Caki2 (cell line): Measurements from ENCODE around the gene TKFC. TPM values are rescaled to one million over a fixed set of nuclear protein-coding genes. Genes with fewer than 3 reads are reported as not detected.
"Not testable (repeated sequence)": the region's sequence is repeated elsewhere in the genome, so short reads cannot be mapped to it uniquely, and the experiment has no call there.

Experiments used
- DNase-seq: peaks from one replicate; pipeline ENCODE4 v3.0.0-alpha.2; 2015; ENCODE audit warnings: low read depth
- in situ Hi-C: cut with HindIII; loops from 2 replicates; pipeline ENCODE4 v1.10.0; 2016; ENCODE audit warnings: low sequenced_read_pairs, low pct_unique_long_range_greater_than_20kb, mixed read lengths
- total RNA-seq: library from RNA; depleted of rRNA; stranded (reverse); fragments of >200 nt; shearing (Covaris generic); gene quantifications from 2 replicates; pipeline ENCODE4 v1.2.3, GENCODE V29; 2014; ENCODE audit warnings: low replicate concordance

Gene TKFC
- total RNA-seq, 1 experiment from 2014 or later: 73.5 TPM

GRCh38 chr11:61359516-61359915 is 26.5 kb downstream of the TKFC start:
- no peak for DNase-seq
- in situ Hi-C loops: no loop called here

DNA sequence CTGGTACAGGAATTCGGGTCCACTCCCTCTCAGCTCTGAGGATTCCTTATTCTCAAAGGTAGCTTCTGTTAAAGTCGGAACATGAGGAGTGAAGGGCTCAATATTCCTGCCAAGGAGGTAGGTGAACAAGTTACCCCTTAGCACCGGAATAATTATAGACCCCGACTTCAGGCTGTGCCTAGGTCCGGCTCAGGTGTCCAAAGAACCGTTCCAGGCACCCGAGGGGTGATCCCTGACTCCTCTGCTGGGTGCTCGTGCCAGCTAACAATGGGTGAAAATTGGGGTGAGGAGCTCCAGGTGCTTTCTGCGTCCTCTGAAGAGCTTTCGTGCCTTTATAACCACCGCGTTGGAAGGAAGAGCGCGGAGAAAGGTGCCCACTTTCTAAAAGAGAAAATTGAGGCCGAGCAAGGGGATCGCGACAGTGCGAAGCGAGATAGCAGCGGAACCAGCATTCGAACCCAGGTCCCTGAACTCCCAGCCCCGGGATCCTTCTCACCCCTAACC is 28.3 kb downstream of the TKFC start:
- in situ Hi-C loops: no loop called here
- DNase-seq: no peak

GRCh38 chr11:61361741-61362541 is 28.9 kb downstream of the TKFC start, which contains the start of the genes CYB561A3 and TMEM138:
Gene CYB561A3, minus strand, starts transcription at chr11:61361882. Its CDS starts 5,169 bp downstream, at chr11:61356713.
Gene TMEM138, plus strand, starts transcription at chr11:61362374. Its CDS starts 2,017 bp downstream, at chr11:61364391.
- DNase-seq: peak; percentile 93
- in situ Hi-C loops: no loop called here

DNA sequence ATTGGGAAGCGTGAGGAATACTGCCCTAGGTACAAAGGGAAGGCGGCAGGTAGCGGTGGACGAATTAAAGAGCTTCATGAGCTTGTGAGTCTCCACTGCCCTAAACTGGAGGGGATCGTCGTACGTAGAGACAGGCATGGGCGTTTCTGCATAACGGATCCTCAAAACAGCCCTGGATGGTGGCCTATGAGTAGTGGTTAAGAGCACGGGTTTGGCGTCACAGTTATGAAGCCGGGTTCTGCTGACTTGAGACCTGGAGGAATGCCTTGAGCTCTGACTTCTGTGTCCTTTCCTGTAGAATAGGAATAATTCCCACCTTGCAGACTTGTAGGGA is 29.5 kb downstream of the TKFC start:
- in situ Hi-C loops: no loop called here
- DNase-seq: no peak

DNA sequence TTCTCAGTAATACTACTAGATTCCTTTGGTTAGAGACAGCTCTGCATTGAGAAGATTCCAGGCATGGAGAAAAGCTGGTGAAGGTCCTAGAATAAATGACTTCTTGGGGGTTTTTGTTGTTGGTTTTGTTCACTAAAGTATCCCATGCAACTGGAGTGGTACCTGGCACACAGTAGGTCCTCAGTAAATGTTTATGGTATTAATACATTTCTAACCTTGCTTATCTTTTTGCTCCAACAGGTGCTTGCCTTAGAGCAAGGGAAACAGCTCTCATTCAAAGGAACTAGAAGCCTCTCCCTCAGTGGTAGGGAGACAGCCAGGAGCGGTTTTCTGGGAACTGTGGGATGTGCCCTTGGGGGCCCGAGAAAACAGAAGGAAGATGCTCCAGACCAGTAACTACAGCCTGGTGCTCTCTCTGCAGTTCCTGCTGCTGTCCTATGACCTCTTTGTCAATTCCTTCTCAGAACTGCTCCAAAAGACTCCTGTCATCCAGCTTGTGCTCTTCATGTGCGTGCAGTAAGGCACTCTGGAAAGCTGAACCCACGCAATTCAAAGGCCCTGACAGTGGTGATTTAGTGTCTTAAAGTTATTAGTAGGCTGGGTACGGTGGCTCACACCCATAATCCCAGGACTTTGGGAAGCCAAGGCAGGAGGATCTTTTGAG is 31.1 kb downstream of the TKFC start:
- in situ Hi-C loops: no loop called here
- no peak for DNase-seq

GRCh38 chr11:61367406-61367805 is 34.4 kb downstream of the TKFC start:
- DNase-seq: no peak
- in situ Hi-C loops: no loop called here

DNA sequence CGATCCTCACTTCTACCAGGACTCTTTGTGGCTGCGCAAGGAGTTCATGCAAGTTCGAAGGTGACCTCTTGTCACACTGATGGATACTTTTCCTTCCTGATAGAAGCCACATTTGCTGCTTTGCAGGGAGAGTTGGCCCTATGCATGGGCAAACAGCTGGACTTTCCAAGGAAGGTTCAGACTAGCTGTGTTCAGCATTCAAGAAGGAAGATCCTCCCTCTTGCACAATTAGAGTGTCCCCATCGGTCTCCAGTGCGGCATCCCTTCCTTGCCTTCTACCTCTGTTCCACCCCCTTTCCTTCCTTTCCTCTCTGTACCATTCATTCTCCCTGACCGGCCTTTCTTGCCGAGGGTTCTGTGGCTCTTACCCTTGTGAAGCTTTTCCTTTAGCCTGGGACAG is 35.6 kb downstream of the TKFC start:
- in situ Hi-C loops: no loop called here
- no peak for DNase-seq

DNA sequence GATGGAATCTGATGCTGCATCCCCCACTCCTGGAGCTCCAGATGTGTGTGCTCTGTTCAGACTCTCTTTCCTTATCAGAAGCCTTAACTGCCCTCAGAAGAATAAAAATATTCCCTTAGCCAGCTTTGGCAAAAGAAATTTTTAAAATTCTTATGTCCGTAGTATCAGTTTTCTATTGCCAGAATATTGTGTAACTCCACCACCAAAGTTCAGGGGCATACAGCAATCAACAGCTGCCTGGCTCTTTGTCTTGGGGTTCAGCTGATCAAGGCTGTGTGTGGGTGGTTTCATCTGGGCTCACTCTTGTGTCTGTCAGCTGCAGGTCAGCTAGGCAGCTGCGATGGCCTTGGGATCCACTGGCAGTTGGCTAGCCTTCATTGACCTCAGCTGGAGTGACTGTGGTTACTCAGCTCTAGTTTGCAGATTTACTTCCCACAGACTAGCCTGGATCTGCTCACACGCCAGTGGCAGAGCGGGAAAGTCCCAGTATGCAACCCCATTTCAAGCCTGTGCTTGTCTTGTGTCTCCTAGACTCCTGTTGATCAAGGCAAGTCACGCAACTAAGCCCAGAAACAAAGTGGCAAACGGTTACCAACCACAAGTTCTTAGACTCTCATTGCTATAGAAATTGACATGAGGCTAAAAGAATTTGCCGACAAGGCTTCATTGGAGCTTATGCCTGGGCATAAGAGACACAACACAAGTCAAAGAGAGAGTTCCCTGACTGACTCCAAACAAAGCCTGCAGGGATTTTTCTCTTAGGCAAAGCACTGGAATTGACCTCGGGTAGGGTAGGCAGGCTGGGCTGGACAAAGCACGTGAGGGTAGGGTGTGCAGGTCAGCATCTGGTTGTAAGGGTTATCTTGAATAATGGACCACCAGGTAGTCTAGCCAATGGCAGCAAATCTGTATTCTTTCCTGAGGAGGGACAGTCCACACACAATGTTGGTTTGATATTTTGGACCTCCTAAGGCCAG is 36.6 kb downstream of the TKFC start:
- DNase-seq: peak; percentile 66
- in situ Hi-C loops: no loop called here

GRCh38 chr11:61370349-61371005 is 37.4 kb downstream of the TKFC start:
- no peak for DNase-seq
- in situ Hi-C loops: no loop called here

- in situ Hi-C loops: no loop called here
- no peak for DNase-seq
Observed at GRCh38 chr11:61372659-61373420, 39.8 kb downstream of the TKFC start.

DNA sequence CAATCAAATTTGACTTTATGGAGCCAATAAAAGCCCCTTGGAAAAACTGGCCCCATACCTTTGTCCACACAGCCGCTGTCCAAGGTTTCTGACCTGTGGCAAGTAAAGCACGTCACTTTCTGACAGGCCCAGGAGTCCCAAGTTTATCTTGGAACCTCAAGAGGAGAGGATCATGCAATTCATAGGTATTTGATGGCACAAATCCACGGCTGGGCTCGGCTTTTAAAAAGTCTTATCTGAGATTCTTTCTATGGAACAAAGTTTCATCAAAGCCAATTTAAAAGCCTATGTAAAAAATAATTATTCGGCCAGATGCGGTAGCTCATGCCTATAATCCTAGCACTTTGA is 42.7 kb downstream of the TKFC start:
- no peak for DNase-seq
- in situ Hi-C loops: no loop called here

DNA sequence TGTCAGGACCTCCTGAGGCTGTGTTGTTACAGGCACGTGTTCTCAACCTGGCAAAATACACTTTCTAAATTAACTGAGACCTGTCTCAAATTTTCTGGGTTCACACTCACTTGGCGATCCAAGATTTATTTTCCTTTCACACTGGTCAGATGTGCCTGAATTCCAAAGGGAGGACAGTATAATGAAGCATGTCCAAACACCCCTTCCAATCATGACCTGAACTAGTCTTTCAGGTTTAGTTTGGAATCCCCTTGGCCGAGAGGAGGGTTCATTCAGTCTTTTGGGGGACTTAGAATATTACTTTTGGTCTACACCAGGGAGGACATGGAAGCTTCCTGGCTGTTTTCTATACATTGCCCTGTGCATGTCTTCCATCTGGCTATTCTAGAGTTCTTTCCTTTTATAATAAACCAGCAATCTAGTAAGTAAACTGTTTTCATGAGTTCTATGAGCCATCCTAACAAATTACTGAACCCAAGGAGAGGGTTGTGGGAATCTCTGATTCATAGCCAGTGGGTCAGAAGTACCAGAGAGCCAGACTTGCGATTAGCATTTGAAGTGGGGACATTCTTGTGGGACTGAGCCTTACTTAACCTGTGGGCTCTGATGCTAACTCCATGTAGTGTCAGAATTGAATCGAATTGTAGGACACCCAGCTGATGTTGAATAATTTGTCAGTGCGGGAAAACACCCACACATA is 44.6 kb downstream of the TKFC start:
- in situ Hi-C loops: no loop called here

DNA sequence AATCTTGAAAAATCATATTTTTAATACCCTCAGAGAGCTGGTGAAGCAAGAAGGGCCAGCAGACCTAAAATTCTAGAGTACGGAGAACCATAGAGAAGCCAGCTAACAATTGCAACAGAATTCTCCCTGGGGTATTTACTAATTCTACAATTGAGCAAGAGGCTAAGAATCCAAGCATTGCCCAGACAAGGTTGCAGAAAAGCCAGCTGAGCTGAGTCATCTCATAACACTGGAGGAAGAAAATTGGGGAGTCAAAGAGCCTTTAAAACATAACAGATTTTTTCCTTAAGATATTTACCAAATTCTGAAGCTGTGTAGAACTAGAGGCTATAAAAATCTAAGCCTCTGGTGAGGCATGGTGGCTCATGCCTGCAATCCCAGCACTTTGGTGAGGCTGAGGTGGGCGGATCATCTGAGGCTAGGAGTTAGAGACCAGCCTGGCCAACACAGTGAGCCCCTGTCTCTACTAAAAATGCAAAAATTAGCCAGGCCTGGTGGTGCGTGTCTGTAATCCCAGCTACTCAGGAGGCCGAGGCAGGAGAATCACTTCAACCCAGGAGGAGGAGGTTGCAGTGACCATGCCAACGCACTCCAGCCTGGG is 45.8 kb downstream of the TKFC start:
- in situ Hi-C loops: no loop called here
- no peak for DNase-seq

More for the DNA sequence above, 44.6 kb downstream of the TKFC start:
- DNase-seq: no peak

GRCh38 chr11:61380884-61381283 is 47.9 kb downstream of the TKFC start:
- DNase-seq: no peak
- in situ Hi-C loops: no loop called here

- in situ Hi-C loops: not testable (repeated sequence)
Observed at GRCh38 chr11:61383859-61384258, 50.8 kb downstream of the TKFC start.

More at GRCh38 chr11:61383859-61384258, 50.8 kb downstream of the TKFC start:
- not testable (repeated sequence) for DNase-seq
